ENCODE data around the gene GCAT. TPM values are rescaled to one million over a fixed set of nuclear protein-coding genes. Genes with fewer than 3 reads are reported as not detected.

GCAT gene
- total and polyA plus RNA-seq, 9 of the 15 experiments (the other 6 are each of a cell fraction or from before 2014, with no cell fraction given), result 1.9 to 69.9 (median 26.4) TPM

- WGBS (ENCODE audit: insufficient coverage, low coverage, missing lambda C conversion rate), result 85% methylated on average over 6 of the region's 8 CpGs
- no peaks in the 10 kb centered on the region for H4K20me1 ChIP-seq (replicated peaks; ENCODE audit: control insufficient read depth, insufficient read depth, low read length)
- H3K79me2 ChIP-seq (ENCODE audit: control insufficient read depth, insufficient read depth, low read length), result no peaks in the 10 kb centered on the region
- H3K4me1 ChIP-seq (replicated peaks in 1 of 2; ENCODE audit: control insufficient read depth in 2 of 2, insufficient read depth in 2 of 2, low read length in 2 of 2), result peaks cover 17 to 34% of the 10 kb centered on the region in 2 experiments
- FAIRE-seq, result no peak
- no peaks in the 10 kb centered on the region for H3K27me3 ChIP-seq (ENCODE audit: control insufficient read depth in 2 of 2, insufficient read depth in 2 of 2, low read length in 2 of 2)
- no peak overlapping the region for H2AFZ ChIP-seq (ENCODE audit: low read depth, low read length)
- H3K9me1 ChIP-seq (ENCODE audit: control insufficient read depth, insufficient read depth, low read length), result no peaks in the 10 kb centered on the region
- no peak overlapping the region for H3K27ac ChIP-seq (ENCODE audit: extremely low read depth, low read depth, low read length)
- H3K4me2 ChIP-seq (ENCODE audit: insufficient read depth, low read length), result no peak overlapping the region
- TF ChIP-seq, protein P1, sequence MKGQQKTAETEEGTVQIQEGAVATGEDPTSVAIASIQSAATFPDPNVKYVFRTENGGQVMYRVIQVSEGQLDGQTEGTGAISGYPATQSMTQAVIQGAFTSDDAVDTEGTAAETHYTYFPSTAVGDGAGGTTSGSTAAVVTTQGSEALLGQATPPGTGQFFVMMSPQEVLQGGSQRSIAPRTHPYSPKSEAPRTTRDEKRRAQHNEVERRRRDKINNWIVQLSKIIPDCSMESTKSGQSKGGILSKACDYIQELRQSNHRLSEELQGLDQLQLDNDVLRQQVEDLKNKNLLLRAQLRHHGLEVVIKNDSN (CRISPR knock-in tag; IDR thresholded peaks at IDR 0.05), result no peak
- TF ChIP-seq, protein P2, sequence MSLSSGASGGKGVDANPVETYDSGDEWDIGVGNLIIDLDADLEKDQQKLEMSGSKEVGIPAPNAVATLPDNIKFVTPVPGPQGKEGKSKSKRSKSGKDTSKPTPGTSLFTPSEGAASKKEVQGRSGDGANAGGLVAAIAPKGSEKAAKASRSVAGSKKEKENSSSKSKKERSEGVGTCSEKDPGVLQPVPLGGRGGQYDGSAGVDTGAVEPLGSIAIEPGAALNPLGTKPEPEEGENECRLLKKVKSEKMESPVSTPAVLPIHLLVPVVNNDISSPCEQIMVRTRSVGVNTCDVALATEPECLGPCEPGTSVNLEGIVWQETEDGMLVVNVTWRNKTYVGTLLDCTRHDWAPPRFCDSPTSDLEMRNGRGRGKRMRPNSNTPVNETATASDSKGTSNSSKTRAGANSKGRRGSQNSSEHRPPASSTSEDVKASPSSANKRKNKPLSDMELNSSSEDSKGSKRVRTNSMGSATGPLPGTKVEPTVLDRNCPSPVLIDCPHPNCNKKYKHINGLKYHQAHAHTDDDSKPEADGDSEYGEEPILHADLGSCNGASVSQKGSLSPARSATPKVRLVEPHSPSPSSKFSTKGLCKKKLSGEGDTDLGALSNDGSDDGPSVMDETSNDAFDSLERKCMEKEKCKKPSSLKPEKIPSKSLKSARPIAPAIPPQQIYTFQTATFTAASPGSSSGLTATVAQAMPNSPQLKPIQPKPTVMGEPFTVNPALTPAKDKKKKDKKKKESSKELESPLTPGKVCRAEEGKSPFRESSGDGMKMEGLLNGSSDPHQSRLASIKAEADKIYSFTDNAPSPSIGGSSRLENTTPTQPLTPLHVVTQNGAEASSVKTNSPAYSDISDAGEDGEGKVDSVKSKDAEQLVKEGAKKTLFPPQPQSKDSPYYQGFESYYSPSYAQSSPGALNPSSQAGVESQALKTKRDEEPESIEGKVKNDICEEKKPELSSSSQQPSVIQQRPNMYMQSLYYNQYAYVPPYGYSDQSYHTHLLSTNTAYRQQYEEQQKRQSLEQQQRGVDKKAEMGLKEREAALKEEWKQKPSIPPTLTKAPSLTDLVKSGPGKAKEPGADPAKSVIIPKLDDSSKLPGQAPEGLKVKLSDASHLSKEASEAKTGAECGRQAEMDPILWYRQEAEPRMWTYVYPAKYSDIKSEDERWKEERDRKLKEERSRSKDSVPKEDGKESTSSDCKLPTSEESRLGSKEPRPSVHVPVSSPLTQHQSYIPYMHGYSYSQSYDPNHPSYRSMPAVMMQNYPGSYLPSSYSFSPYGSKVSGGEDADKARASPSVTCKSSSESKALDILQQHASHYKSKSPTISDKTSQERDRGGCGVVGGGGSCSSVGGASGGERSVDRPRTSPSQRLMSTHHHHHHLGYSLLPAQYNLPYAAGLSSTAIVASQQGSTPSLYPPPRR (CRISPR knock-in tag; IDR thresholded peaks at IDR 0.05; ENCODE audit: borderline replicate concordance), result no peak
- H3K4me3 ChIP-seq, result no peak overlapping the region
- ChIA-PET POLR2A (no interaction called here), CTCF (ENCODE audit: low intra/inter-chr PET ratio) (no interaction called here)
- no peak for ATAC-seq
- H3K9ac ChIP-seq (ENCODE audit: insufficient read depth in 1 of 2, low read depth in 2 of 2, low read length in 2 of 2), result no peak overlapping the region
- no peak for DNase-seq (ENCODE audit: extremely low read depth in 1 of 4, low spot score in 3 of 4)
- BruUV-seq (replicated peaks), result no TSS peak
- no peaks in the 10 kb centered on the region for H3K9me3 ChIP-seq (replicated peaks; ENCODE audit: control insufficient read depth, insufficient read depth, low read depth, low read length)
- no peaks in the 10 kb centered on the region for H3K36me3 ChIP-seq (ENCODE audit: control insufficient read depth, insufficient read depth, low read length)
- intact Hi-C loops (cut with micrococcal nuclease), result no loop called here
- in situ Hi-C loops (cut with MboI), result no loop called here
Measured at GRCh38 chr22:37765953-37766576, 41.7 kb upstream of the GCAT start.
